IPS-20b (cell line): ENCODE measurements around the gene WEE2.

ENCODE experiments used
- H3K27ac ChIP-seq: one replicate; pipeline ENCODE4 v1.5.1; 2013; ENCODE audit warnings: low read length
- H3K27me3 ChIP-seq: 2 replicates; pipeline ENCODE4 v1.6.1; 2013; ENCODE audit warnings: mild to moderate bottlenecking, low read length, inconsistent platforms; ENCODE audit not compliant: insufficient read depth
- H3K36me3 ChIP-seq: 2 replicates; pipeline ENCODE4 v1.6.1; 2013; ENCODE audit warnings: low read depth, mild to moderate bottlenecking, inconsistent platforms, low read length, moderate library complexity; ENCODE audit not compliant: insufficient read depth
- H3K4me1 ChIP-seq: 2 replicates; pipeline ENCODE4 v1.6.1; 2013; ENCODE audit warnings: mild to moderate bottlenecking, control low read depth, inconsistent platforms, low read length, moderate library complexity; ENCODE audit not compliant: insufficient read depth
- H3K4me3 ChIP-seq: 2 replicates; pipeline ENCODE4 v1.5.1; 2013; ENCODE audit warnings: mild to moderate bottlenecking, low read length, inconsistent platforms
- H3K9ac ChIP-seq: 2 replicates; pipeline ENCODE4 v1.6.1; 2013; ENCODE audit warnings: low read depth, mild to moderate bottlenecking, inconsistent platforms, low read length, moderate library complexity
- H3K9me3 ChIP-seq: 2 replicates; pipeline ENCODE4 v1.6.1; 2013; ENCODE audit warnings: mild to moderate bottlenecking, low read depth, low read length, inconsistent platforms; ENCODE audit not compliant: insufficient read depth

WEE2 gene

DNA sequence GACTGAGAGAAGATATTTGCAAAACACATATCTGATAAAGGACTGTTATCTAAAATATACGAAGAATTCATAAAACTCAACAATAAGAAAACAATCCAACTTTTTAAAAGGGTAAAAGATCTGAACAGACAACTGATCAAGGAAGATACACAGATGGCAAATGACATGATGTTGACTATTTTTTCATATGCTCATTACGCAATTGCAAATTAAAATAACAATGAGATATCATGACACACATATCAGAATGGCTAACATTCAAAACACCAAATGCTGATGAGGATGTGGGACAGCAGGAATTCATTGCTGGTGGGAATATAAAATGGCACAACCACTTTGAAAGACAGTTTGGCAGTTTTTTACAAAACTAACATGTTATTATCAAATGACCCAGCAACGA, 15.1 kb upstream of the WEE2 start:
- peaks cover 30% of the 10 kb centered on the region for H3K4me1 ChIP-seq
- no peaks in the 10 kb centered on the region for H3K36me3 ChIP-seq
- H3K27ac ChIP-seq = no peak overlapping the region
- no peak overlapping the region for H3K9ac ChIP-seq
- H3K4me3 ChIP-seq = no peak overlapping the region
- no peaks in the 10 kb centered on the region for H3K27me3 ChIP-seq
- no peaks in the 10 kb centered on the region for H3K9me3 ChIP-seq

DNA sequence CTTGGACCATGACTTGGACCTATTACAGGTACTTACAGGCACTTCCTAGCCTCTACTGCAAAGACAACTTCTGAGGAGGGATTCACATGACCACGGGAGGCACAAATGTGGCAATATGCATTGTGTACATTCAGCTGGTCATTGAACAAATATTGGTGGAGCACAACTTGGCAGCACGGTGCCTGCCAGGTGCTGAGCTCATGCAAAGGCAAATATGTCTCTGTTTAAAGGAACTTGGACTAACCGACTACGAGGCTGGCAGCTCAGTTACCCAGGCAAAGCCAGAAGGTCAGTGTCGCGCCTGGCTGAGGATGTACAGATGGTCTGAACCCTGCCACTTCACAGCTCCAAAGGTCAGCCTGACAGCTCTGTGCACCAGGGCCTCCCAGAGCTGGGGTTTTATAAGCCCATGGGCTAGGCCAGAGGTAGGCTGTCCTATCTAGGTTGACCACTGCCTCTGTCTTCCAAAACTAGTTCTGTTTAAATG, 12.3 kb upstream of the WEE2 start:
- Histone ChIP-seq H3K9ac (no peak overlapping the region), H3K9me3 (no peaks in the 10 kb centered on the region), H3K27ac (no peak overlapping the region), H3K4me1 (peaks cover 28% of the 10 kb centered on the region), H3K27me3 (peaks cover 6% of the 10 kb centered on the region; the same call in 1 of the 2 replicates), H3K4me3 (no peak overlapping the region), H3K36me3 (no peaks in the 10 kb centered on the region)

DNA sequence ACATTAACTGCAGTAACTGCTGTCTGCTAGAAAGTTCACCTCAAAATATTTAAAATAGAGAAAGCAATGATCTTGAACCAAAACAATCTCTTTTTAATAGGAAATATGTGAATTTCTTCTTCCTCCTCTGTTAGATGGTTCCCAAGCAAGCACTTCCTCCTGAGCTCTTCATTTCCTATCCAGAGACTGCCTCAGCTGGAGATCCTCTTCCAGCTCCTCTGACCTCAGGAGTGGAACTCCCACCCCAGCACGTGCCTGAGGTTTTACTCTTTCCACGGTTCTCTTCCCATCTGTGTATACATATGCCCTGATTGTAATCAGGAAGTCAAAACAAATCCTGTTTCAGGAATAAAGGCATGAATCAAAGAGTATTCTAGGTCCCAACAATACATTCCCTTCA, 11.8 kb upstream of the WEE2 start:
- no peak overlapping the region for H3K27ac ChIP-seq
- H3K9ac ChIP-seq = no peak overlapping the region
- no peaks in the 10 kb centered on the region for H3K36me3 ChIP-seq
- peaks cover 28% of the 10 kb centered on the region for H3K4me1 ChIP-seq
- H3K9me3 ChIP-seq = no peaks in the 10 kb centered on the region
- peaks cover 8% of the 10 kb centered on the region; the same call in 1 of the 2 replicates for H3K27me3 ChIP-seq
- no peak overlapping the region for H3K4me3 ChIP-seq

DNA sequence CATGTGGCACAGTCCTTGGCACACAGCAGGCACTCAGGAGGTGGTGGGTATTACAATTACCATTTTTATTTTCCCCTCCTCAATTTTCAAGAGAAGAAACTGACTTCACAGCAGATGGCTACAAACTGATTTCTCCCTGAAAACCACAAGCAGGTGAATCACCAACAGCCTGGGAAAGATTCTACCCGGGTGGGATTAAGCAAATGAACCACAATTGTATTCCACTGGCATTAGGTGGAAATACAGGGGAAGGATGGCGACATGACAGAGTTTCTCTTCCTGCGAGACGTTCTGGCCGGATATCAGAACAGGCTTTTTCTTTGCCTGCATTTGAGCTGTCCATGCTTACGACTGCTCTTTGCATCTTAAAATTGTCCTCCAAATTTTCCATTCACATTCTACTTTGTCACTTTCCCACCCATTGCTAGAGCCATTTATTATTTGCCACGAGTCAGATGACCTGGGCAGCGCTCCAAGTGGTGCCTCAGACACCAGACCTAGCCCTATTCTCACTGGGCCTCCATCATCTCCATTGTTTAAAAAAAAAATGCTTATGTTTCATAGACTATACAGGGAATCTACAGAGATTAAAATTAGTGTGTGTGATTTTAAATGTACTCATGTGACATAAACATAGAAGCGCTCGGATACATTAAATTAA, 10.8 kb upstream of the WEE2 start:
- Histone ChIP-seq H3K36me3 (no peaks in the 10 kb centered on the region), H3K4me1 (peaks cover 24% of the 10 kb centered on the region), H3K9ac (no peak overlapping the region), H3K27ac (no peak overlapping the region), H3K27me3 (peaks cover 9% of the 10 kb centered on the region), H3K4me3 (no peak overlapping the region), H3K9me3 (no peaks in the 10 kb centered on the region)

DNA sequence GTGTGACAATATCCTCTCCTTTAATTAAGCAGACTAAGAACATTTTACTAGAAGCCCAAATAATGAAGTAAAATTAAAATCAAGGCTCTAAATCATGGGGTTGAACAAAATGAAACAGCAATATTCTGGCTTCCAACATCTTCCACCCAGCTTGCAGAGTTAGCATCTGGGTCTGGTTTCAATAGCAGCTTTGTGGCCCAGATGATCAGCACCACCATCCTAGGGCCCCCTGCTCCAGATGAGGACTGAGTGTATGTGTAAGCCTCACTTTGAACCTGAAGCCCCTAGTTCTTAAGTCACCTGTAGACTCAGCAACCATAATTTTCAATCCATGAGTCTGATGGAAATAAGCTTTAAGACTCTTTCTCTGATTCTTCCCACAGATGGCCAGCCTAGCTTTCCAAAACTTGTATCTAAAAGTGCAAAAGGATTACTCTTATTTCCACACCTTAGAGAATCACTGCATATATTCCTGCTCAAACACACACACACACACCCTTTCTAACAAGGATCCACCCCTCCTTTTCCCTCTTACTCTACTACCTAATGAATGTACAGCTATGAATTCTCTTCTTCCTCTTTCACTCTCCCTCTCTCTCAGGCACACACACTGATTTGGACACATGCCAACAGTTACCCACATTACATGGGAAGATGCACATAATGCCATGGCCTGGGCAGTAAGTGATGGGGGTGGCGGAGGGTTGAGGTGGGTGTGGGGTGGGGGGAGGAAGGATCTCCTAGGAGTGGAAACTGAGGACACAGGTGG, 9.7 kb upstream of the WEE2 start:
- no peak overlapping the region for H3K4me3 ChIP-seq
- H3K27me3 ChIP-seq = peaks cover 20% of the 10 kb centered on the region
- H3K9me3 ChIP-seq = no peaks in the 10 kb centered on the region
- no peaks in the 10 kb centered on the region for H3K36me3 ChIP-seq
- no peak overlapping the region for H3K9ac ChIP-seq
- peaks cover 24% of the 10 kb centered on the region for H3K4me1 ChIP-seq
- H3K27ac ChIP-seq = no peak overlapping the region

DNA sequence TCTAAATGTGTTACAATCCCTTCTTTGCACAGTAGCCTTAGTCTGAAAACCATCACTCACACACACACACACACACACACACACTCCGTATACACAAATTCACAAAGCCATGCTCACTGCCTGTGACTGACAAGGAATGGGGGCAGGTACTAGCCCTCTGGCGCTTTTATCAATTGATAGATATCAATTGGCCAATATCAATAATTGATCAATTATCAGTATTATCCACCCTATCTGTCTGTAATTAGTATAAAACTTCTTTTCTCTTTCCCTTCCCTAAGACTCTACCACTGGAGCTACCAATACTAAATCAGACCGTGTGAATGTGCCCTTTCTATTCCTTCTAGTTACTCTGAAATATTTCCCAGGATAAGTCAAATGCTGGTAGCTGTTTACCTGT, 8.3 kb upstream of the WEE2 start:
- Histone ChIP-seq H3K9me3 (no peaks in the 10 kb centered on the region), H3K36me3 (no peaks in the 10 kb centered on the region), H3K9ac (no peak overlapping the region), H3K27ac (no peak overlapping the region), H3K4me3 (no peak overlapping the region), H3K4me1 (peaks cover 27% of the 10 kb centered on the region), H3K27me3 (peaks cover 30% of the 10 kb centered on the region)

DNA sequence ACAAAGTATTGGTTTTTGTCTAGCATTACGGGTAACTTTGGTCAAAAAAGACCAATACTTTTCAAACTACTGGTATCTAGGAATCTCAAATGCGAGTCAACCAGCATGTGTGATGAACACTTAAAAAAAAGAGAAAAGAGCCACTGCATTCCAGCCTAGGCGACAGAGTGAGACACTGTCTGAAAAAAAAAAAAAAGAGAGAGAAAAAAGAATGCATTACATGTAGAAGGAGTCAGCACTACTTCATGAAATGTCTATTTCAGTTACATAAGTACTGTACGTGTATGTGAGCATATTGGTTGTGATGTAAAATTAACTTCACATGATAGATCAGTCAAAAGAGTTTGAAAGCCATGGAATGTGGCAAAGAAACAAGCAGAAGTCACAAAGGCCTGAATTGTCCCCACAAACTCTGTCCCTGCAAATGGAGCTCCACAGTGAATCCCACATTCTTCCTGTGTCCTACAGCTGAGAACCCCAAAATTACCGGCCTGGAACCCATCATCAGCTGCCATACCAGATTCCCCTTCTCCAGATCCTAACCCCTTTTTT, 7.8 kb upstream of the WEE2 start:
- H3K4me1 ChIP-seq = peaks cover 27% of the 10 kb centered on the region
- no peaks in the 10 kb centered on the region for H3K36me3 ChIP-seq
- peak overlapping the region; percentile 88 for H3K4me3 ChIP-seq
- no peaks in the 10 kb centered on the region for H3K9me3 ChIP-seq
- peak overlapping the region; percentile 69; the same call in 1 of the 2 replicates for H3K9ac ChIP-seq
- no peak overlapping the region for H3K27ac ChIP-seq
- H3K27me3 ChIP-seq = peaks cover 30% of the 10 kb centered on the region

DNA sequence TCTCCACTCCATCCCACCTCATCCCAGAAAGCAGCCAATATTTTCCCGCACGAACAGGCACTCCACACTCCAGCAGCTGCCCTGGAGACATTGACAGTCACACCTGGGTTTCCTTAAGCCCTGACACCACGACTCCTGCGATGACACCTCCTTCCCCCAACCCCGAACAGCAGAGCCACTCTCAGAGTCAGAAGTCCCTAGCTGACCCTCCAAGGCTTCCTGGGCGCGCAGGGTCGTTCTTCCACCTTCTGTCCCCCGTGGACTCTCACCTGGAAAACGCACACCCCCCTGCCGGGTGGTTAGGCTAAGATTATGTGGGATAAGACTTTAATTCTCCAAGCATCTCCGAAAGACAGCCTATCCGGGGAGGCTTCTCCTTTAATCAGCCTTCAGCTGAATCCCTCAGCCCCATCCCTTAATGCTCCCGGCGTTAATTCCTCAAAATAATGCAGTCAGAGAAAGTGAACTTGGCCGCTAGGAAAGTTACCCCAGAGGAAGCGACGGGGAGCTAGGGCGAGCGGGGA, 7.2 kb upstream of the WEE2 start:
- Histone ChIP-seq H3K4me1 (peaks cover 27% of the 10 kb centered on the region), H3K27me3 (peaks cover 30% of the 10 kb centered on the region), H3K4me3 (peak overlapping the region; percentile 88), H3K27ac (no peak overlapping the region), H3K36me3 (no peaks in the 10 kb centered on the region), H3K9me3 (no peaks in the 10 kb centered on the region), H3K9ac (peak overlapping the region; percentile 69; the same call in 1 of the 2 replicates)

DNA sequence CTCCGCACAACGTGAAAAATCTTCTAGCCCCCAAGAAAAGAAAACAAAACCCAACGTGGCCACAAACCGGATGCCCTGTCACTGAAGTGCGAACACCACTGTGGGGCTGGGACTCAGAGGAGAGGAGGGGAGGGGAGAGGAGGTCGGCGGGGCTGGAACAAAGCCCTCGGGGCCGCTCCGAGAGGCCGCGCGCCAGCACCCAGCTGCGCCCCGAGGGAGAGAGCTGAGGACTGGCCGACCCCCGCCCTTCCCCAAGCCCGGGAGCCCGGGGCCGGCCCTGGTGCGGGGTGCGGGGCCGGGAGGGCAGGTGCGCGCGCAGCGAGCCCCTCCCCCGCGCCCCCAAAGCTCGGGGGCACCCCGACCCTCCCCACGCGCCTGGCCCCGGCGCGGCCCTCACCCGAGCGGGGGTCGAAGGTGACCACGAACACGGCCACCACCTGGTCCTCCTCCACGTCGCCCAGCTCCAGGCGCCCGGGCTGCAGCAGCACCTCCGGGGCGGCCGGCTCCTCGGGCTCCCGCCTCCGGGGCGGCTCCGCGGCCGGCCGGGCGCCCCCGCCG, 6.6 kb upstream of the WEE2 start:
- H3K9ac ChIP-seq = peak overlapping the region; percentile 59; the same call in 1 of the 2 replicates
- peaks cover 30% of the 10 kb centered on the region for H3K27me3 ChIP-seq
- H3K27ac ChIP-seq = no peak overlapping the region
- H3K4me3 ChIP-seq = peak overlapping the region; percentile 68; the same call in 1 of the 2 replicates
- no peaks in the 10 kb centered on the region for H3K9me3 ChIP-seq
- peaks cover 26% of the 10 kb centered on the region for H3K4me1 ChIP-seq
- no peaks in the 10 kb centered on the region for H3K36me3 ChIP-seq

DNA sequence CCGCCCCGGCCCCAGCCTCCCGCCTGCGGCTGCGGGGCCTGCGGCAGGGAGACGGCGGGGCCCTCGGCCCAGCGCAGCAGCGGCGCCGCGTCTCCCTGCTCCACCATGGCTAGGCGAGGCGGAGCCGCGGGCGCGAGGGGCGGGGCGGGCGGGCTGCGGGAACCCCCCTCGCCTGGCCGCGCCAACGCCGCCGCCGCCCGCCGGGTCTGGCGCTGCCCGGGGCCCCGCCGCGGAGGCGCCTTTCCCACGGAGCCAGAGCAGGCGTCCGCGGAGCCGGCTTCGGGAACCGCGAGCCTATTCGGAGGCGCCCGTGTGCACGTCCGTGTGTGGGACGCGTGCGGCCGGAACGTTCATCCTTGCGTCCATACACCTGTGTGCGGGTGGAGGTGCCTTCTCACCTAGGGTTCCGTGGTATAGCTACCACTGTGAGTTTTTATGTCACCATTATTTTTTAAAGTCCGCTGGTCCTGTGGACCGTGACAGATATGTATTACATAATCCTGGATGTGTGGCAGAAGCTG, 6.0 kb upstream of the WEE2 start, which contains the start of gene DENND11:
Gene DENND11, minus strand, starts transcription at position 120 of the 521 bp plus-strand sequence. Its CDS starts 13 bp downstream, at position 107.
- no peak within 1 kb of the TSS for H3K27ac ChIP-seq
- peak within 1 kb of the TSS; percentile 69; the same call in 1 of the 2 replicates for H3K9ac ChIP-seq
- H3K36me3 ChIP-seq = no peaks in the 10 kb centered on the region
- H3K9me3 ChIP-seq = no peaks in the 10 kb centered on the region
- H3K27me3 ChIP-seq = peaks cover 30% of the 10 kb centered on the region
- H3K4me1 ChIP-seq = peaks cover 24% of the 10 kb centered on the region
- peak within 1 kb of the TSS; percentile 88 for H3K4me3 ChIP-seq

DNA sequence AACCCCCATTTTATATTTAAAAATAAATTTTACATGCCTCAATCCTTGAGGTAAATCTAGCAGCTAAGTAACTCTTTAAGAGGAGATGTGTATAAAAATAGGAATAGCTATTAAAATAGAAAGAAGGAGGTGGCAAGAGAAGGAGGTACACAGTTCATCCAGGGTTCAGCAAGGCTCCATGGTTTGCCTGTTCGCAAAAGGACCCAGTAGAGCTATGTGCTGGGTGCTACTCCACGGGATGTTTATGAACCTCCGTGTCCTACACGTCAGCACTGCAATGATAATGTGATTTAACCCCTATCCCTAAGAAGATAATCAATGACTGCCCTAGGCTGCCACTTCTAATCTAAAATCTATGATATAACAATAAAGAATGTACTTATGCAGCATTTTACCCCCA, 5.3 kb upstream of the WEE2 start:
- H3K4me3 ChIP-seq = peak overlapping the region; percentile 88; the same call in 1 of the 2 replicates

More for the DNA sequence above, 5.3 kb upstream of the WEE2 start:
- Histone ChIP-seq H3K9me3 (no peaks in the 10 kb centered on the region), H3K9ac (no peak overlapping the region), H3K27ac (no peak overlapping the region), H3K4me1 (peaks cover 17% of the 10 kb centered on the region), H3K27me3 (peaks cover 30% of the 10 kb centered on the region), H3K36me3 (no peaks in the 10 kb centered on the region)
